ENCODE results near the gene LYSET.

Gene LYSET

GRCh38 chr14:93186466-93186865, 1.3 kb downstream of the LYSET start:
- Mint-ChIP-seq H3K4me3 (peak overlapping the region; percentile 92), H3K36me3 (ENCODE audit: low read depth) (peaks cover 63% of the 10 kb centered on the region), H3K4me1 (ENCODE audit: low read depth) (peaks cover 54% of the 10 kb centered on the region), H3K27me3 (no peaks in the 10 kb centered on the region), H3K9me3 (no peaks in the 10 kb centered on the region), H3K27ac (peak overlapping the region; percentile 85)
- DNase-seq, result no peak

- H3K4me1 Mint-ChIP-seq (ENCODE audit: low read depth), result peaks cover 50% of the 10 kb centered on the region
- H3K36me3 Mint-ChIP-seq (ENCODE audit: low read depth), result peaks cover 63% of the 10 kb centered on the region
- no peaks in the 10 kb centered on the region for H3K27me3 Mint-ChIP-seq
- no peak for DNase-seq
- H3K27ac Mint-ChIP-seq, result peak overlapping the region; percentile 85
- peak overlapping the region; percentile 92 for H3K4me3 Mint-ChIP-seq
- no peaks in the 10 kb centered on the region for H3K9me3 Mint-ChIP-seq
Measured at GRCh38 chr14:93186956-93187355, 1.8 kb downstream of the LYSET start.

GRCh38 chr14:93195316-93195999, 10.3 kb downstream of the LYSET start:
- no peak for DNase-seq
- Mint-ChIP-seq H3K9me3 (no peaks in the 10 kb centered on the region), H3K27me3 (no peaks in the 10 kb centered on the region), H3K27ac (no peak overlapping the region), H3K4me3 (no peak overlapping the region), H3K36me3 (ENCODE audit: low read depth) (peaks cover 35% of the 10 kb centered on the region), H3K4me1 (ENCODE audit: low read depth) (peaks cover 9% of the 10 kb centered on the region)

GRCh38 chr14:93199031-93199430, 13.9 kb downstream of the LYSET start:
- Mint-ChIP-seq H3K4me3 (no peak overlapping the region), H3K27me3 (no peaks in the 10 kb centered on the region), H3K9me3 (no peaks in the 10 kb centered on the region), H3K4me1 (ENCODE audit: low read depth) (peaks cover 15% of the 10 kb centered on the region), H3K27ac (no peak overlapping the region), H3K36me3 (ENCODE audit: low read depth) (peaks cover 43% of the 10 kb centered on the region)
- DNase-seq, result no peak

GRCh38 chr14:93200553-93200952, 15.4 kb downstream of the LYSET start:
- no peak for DNase-seq
- Mint-ChIP-seq H3K27ac (no peak overlapping the region), H3K36me3 (ENCODE audit: low read depth) (peaks cover 58% of the 10 kb centered on the region), H3K27me3 (no peaks in the 10 kb centered on the region), H3K9me3 (no peaks in the 10 kb centered on the region), H3K4me3 (no peak overlapping the region), H3K4me1 (ENCODE audit: low read depth) (peaks cover 29% of the 10 kb centered on the region)

GRCh38 chr14:93201155-93201704, 16.1 kb downstream of the LYSET start:
- Mint-ChIP-seq H3K27me3 (no peaks in the 10 kb centered on the region), H3K27ac (no peak overlapping the region), H3K9me3 (no peaks in the 10 kb centered on the region), H3K36me3 (ENCODE audit: low read depth) (peaks cover 65% of the 10 kb centered on the region), H3K4me3 (no peak overlapping the region), H3K4me1 (ENCODE audit: low read depth) (peaks cover 32% of the 10 kb centered on the region)
- DNase-seq, result no peak

- Mint-ChIP-seq H3K4me3 (peak within 1 kb of the TSS; percentile 100), H3K27ac (peak within 1 kb of the TSS; percentile 99), H3K9me3 (no peaks in the 10 kb centered on the region), H3K36me3 (ENCODE audit: low read depth) (peaks cover 67% of the 10 kb centered on the region), H3K4me1 (ENCODE audit: low read depth) (peaks cover 47% of the 10 kb centered on the region), H3K27me3 (no peaks in the 10 kb centered on the region)
- DNase-seq, result peak; percentile 91
Measured at GRCh38 chr14:93206793-93207467, 21.8 kb downstream of the LYSET start, which contains the start of the genes GON7 and UBR7. Gene GON7 (minus strand): TSS chr14:93207065. CDS start chr14:93207037, 28 bp downstream. Gene UBR7 (plus strand): TSS chr14:93207256. CDS start chr14:93207292, 36 bp downstream.

- Mint-ChIP-seq H3K27me3 (no peaks in the 10 kb centered on the region), H3K9me3 (no peaks in the 10 kb centered on the region), H3K36me3 (ENCODE audit: low read depth) (peaks cover 72% of the 10 kb centered on the region), H3K4me3 (peak overlapping the region; percentile 100), H3K4me1 (ENCODE audit: low read depth) (peaks cover 44% of the 10 kb centered on the region), H3K27ac (peak overlapping the region; percentile 99)
- DNase-seq, result no peak
Measured at GRCh38 chr14:93207468-93208308, 22.6 kb downstream of the LYSET start.

- H3K4me1 Mint-ChIP-seq (ENCODE audit: low read depth), result peaks cover 19% of the 10 kb centered on the region
- peaks cover 74% of the 10 kb centered on the region for H3K36me3 Mint-ChIP-seq (ENCODE audit: low read depth)
- H3K27ac Mint-ChIP-seq, result no peak overlapping the region
- DNase-seq, result no peak
- no peaks in the 10 kb centered on the region for H3K9me3 Mint-ChIP-seq
- H3K27me3 Mint-ChIP-seq, result no peaks in the 10 kb centered on the region
- no peak overlapping the region for H3K4me3 Mint-ChIP-seq
Measured at GRCh38 chr14:93212432-93212831, 27.3 kb downstream of the LYSET start.

- Mint-ChIP-seq H3K4me1 (ENCODE audit: low read depth) (peaks cover 2% of the 10 kb centered on the region), H3K27ac (no peak overlapping the region), H3K36me3 (ENCODE audit: low read depth) (peaks cover 78% of the 10 kb centered on the region), H3K27me3 (no peaks in the 10 kb centered on the region), H3K9me3 (no peaks in the 10 kb centered on the region), H3K4me3 (no peak overlapping the region)
- DNase-seq, result no peak
Measured at GRCh38 chr14:93214598-93214997, 29.5 kb downstream of the LYSET start.

- no peak for DNase-seq
- Mint-ChIP-seq H3K27ac (no peak overlapping the region), H3K36me3 (ENCODE audit: low read depth) (peaks cover 83% of the 10 kb centered on the region), H3K27me3 (no peaks in the 10 kb centered on the region), H3K4me1 (ENCODE audit: low read depth) (peaks cover 5% of the 10 kb centered on the region), H3K9me3 (no peaks in the 10 kb centered on the region), H3K4me3 (no peak overlapping the region)
Measured at GRCh38 chr14:93219103-93219726, 34.1 kb downstream of the LYSET start.

- Mint-ChIP-seq H3K27me3 (no peaks in the 10 kb centered on the region), H3K36me3 (ENCODE audit: low read depth) (peaks cover 83% of the 10 kb centered on the region), H3K9me3 (no peaks in the 10 kb centered on the region), H3K4me1 (ENCODE audit: low read depth) (peaks cover 5% of the 10 kb centered on the region), H3K4me3 (no peak overlapping the region), H3K27ac (no peak overlapping the region)
- no peak for DNase-seq
Measured at GRCh38 chr14:93220509-93220908, 35.4 kb downstream of the LYSET start.

- Mint-ChIP-seq H3K4me1 (ENCODE audit: low read depth) (peaks cover 5% of the 10 kb centered on the region), H3K36me3 (ENCODE audit: low read depth) (peaks cover 84% of the 10 kb centered on the region), H3K4me3 (no peak overlapping the region), H3K27ac (no peak overlapping the region), H3K9me3 (no peaks in the 10 kb centered on the region), H3K27me3 (no peaks in the 10 kb centered on the region)
- DNase-seq, result no peak
Measured at GRCh38 chr14:93223565-93223964, 38.4 kb downstream of the LYSET start.

GRCh38 chr14:93228550-93228949, 43.4 kb downstream of the LYSET start:
- no peak overlapping the region for H3K27ac Mint-ChIP-seq
- no peak overlapping the region for H3K4me3 Mint-ChIP-seq
- no peaks in the 10 kb centered on the region for H3K9me3 Mint-ChIP-seq
- H3K27me3 Mint-ChIP-seq, result peaks cover 12% of the 10 kb centered on the region
- peaks cover 16% of the 10 kb centered on the region for H3K4me1 Mint-ChIP-seq (ENCODE audit: low read depth)
- peaks cover 55% of the 10 kb centered on the region for H3K36me3 Mint-ChIP-seq (ENCODE audit: low read depth)
- DNase-seq, result no peak
